Mesothelial cell of epicardium (in vitro differentiated cells): ENCODE measurements around the gene RNF19B. TPM values are rescaled to one million over a fixed set of nuclear protein-coding genes. Genes with fewer than 3 reads are reported as not detected.

ENCODE experiments used
- DNase-seq, 2 experiments: peaks; one replicate each; pipeline ENCODE4 v3.0.0; 2021; ENCODE audit warnings: low spot score in 2 of 2; ENCODE audit not compliant: unreplicated experiment in 2 of 2
- H3K27ac Mint-ChIP-seq: 2 replicates; pipeline ENCODE4 v1.8.0; 2021; ENCODE audit warnings: mixed read lengths
- H3K27me3 Mint-ChIP-seq: 2 replicates; pipeline ENCODE4 v1.8.0; 2021; ENCODE audit warnings: low read depth, mixed read lengths
- H3K36me3 Mint-ChIP-seq: 2 replicates; pipeline ENCODE4 v1.8.0; 2021; ENCODE audit warnings: mixed read lengths
- H3K4me1 Mint-ChIP-seq: 2 replicates; pipeline ENCODE4 v1.8.0; 2021; ENCODE audit warnings: mixed read lengths
- H3K4me3 Mint-ChIP-seq: 2 replicates; pipeline ENCODE4 v1.8.0; 2021; ENCODE audit warnings: mild to moderate bottlenecking, moderate library complexity, mixed read lengths
- H3K9me3 Mint-ChIP-seq: 2 replicates; pipeline ENCODE4 v1.8.0; 2021; ENCODE audit warnings: mixed read lengths
- CTCF ChIP-seq: fragments of 200-600 bp; sonication (generic); IDR thresholded peaks from one replicate; pipeline ENCODE4 v1.5.0; 2021; ENCODE audit warnings: antibody characterized with exemption; ENCODE audit not compliant: unreplicated experiment
- total RNA-seq: library from RNA; stranded (reverse); gene quantifications from 3 replicates; pipeline ENCODE4 v1.2.1, GENCODE V29; 2021

RNF19B gene
- total RNA-seq, 1 donor from 2014 or later: 15.5 TPM

GRCh38 chr1:33003657-33004056, 39.0 kb upstream of the RNF19B start:
- Mint-ChIP-seq H3K9me3 (no peaks in the 10 kb centered on the region), H3K27ac (no peak overlapping the region), H3K36me3 (peaks cover 10% of the 10 kb centered on the region), H3K27me3 (no peaks in the 10 kb centered on the region), H3K4me1 (peaks cover 32% of the 10 kb centered on the region), H3K4me3 (no peak overlapping the region)
- DNase-seq: no peak
- no peak for TF ChIP-seq CTCF

- H3K9me3 Mint-ChIP-seq: no peaks in the 10 kb centered on the region
- H3K27ac Mint-ChIP-seq: no peak overlapping the region
- TF ChIP-seq CTCF: no peak
- no peaks in the 10 kb centered on the region for H3K27me3 Mint-ChIP-seq
- no peak for DNase-seq
- no peaks in the 10 kb centered on the region for H3K36me3 Mint-ChIP-seq
- peaks cover 41% of the 10 kb centered on the region for H3K4me1 Mint-ChIP-seq
- H3K4me3 Mint-ChIP-seq: no peak overlapping the region
Measured at GRCh38 chr1:33002006-33002405, 37.4 kb upstream of the RNF19B start.

- H3K27me3 Mint-ChIP-seq: no peaks in the 10 kb centered on the region
- no peaks in the 10 kb centered on the region for H3K36me3 Mint-ChIP-seq
- peaks cover 42% of the 10 kb centered on the region for H3K4me1 Mint-ChIP-seq
- H3K4me3 Mint-ChIP-seq: no peak overlapping the region
- no peak for TF ChIP-seq CTCF
- no peak overlapping the region for H3K27ac Mint-ChIP-seq
- no peak for DNase-seq
- no peaks in the 10 kb centered on the region for H3K9me3 Mint-ChIP-seq
Measured at GRCh38 chr1:33001282-33001681, 36.7 kb upstream of the RNF19B start.

- Mint-ChIP-seq H3K27me3 (no peaks in the 10 kb centered on the region), H3K36me3 (no peaks in the 10 kb centered on the region), H3K27ac (no peak overlapping the region), H3K9me3 (no peaks in the 10 kb centered on the region), H3K4me1 (peaks cover 36% of the 10 kb centered on the region), H3K4me3 (no peak overlapping the region)
- no peak for DNase-seq
- TF ChIP-seq CTCF: no peak
Measured at GRCh38 chr1:33000427-33001026, 35.9 kb upstream of the RNF19B start.

GRCh38 chr1:32998997-32999396, 34.4 kb upstream of the RNF19B start:
- no peaks in the 10 kb centered on the region for H3K9me3 Mint-ChIP-seq
- no peaks in the 10 kb centered on the region for H3K36me3 Mint-ChIP-seq
- no peak overlapping the region for H3K27ac Mint-ChIP-seq
- H3K27me3 Mint-ChIP-seq: no peaks in the 10 kb centered on the region
- H3K4me3 Mint-ChIP-seq: no peak overlapping the region
- no peak for TF ChIP-seq CTCF
- DNase-seq: no peak
- H3K4me1 Mint-ChIP-seq: peaks cover 25% of the 10 kb centered on the region

GRCh38 chr1:32998064-32998463, 33.5 kb upstream of the RNF19B start:
- no peaks in the 10 kb centered on the region for H3K9me3 Mint-ChIP-seq
- no peaks in the 10 kb centered on the region for H3K27me3 Mint-ChIP-seq
- H3K4me3 Mint-ChIP-seq: no peak overlapping the region
- no peak overlapping the region for H3K27ac Mint-ChIP-seq
- no peak for DNase-seq
- TF ChIP-seq CTCF: no peak
- no peaks in the 10 kb centered on the region for H3K36me3 Mint-ChIP-seq
- peaks cover 20% of the 10 kb centered on the region for H3K4me1 Mint-ChIP-seq
